AML-193 (cell line): ENCODE results near the gene IGF1R.
A peak's percentile ranks its signal among the peaks of the same experiment; 100 is the strongest.

ENCODE experiments used
- DNase-seq, 2 experiments: peaks; one replicate each; lab custom pipeline; 2025; lab: John Stamatoyannopoulos, UW

IGF1R gene

GRCh38 chr15:98796685-98797357 is 148.5 kb downstream of the IGF1R start:
- DNase-seq = no peak

DNA sequence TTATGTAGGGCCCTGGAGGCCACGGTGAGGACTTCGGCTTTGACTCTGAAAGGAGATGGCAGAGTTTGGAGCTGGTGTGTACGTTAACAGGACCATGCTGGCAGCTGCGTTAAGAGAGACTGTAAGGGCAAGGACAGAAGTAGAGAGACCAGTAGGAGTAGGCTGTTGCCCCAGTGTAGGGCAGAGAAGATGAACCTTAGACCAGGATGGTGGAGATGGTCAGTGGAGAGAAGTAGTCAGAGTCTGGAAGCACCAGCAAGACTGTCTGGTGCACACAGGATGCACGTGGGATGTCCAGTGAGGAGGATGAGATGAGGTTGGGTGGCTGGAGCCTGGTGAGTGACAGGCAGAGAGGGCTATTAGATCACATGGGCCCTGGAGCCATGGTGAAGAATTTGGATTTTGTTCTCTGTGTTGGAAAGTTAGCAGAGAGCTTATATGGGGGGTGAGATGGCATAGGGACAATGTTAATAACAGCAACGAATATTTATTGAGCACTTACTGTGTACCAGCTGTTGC is 150.1 kb downstream of the IGF1R start:
- DNase-seq = no peak

GRCh38 chr15:98799461-98800390 is 151.4 kb downstream of the IGF1R start:
- DNase-seq = no peak

GRCh38 chr15:98800437-98801233 is 152.3 kb downstream of the IGF1R start:
- peak; percentile 27 to 38 for DNase-seq

DNA sequence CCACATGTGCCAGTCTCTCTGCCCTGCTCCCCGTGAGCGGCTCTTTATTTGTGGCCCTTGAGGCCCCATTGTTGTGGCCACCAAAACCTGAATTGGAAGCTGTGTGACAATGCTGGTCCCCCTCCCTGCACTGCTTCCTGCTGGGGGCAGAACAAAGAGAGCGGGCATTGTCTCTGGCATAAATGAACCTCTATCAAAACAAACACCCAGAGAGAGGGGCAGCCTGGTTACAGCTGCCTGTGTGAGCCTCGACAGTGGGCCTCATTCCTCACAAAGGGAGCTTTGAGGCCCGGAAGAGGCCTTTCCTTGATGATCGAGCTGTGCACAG is 152.9 kb downstream of the IGF1R start:
- no peak for DNase-seq

GRCh38 chr15:98802187-98802586 is 153.8 kb downstream of the IGF1R start:
- no peak for DNase-seq

GRCh38 chr15:98803228-98804056 is 155.1 kb downstream of the IGF1R start:
- no peak for DNase-seq

- DNase-seq = no peak
These were observed 155.7 kb downstream of the IGF1R start for GRCh38 chr15:98804057-98804380.

- DNase-seq = no peak
These were observed 157.3 kb downstream of the IGF1R start for GRCh38 chr15:98805434-98806274.

DNA sequence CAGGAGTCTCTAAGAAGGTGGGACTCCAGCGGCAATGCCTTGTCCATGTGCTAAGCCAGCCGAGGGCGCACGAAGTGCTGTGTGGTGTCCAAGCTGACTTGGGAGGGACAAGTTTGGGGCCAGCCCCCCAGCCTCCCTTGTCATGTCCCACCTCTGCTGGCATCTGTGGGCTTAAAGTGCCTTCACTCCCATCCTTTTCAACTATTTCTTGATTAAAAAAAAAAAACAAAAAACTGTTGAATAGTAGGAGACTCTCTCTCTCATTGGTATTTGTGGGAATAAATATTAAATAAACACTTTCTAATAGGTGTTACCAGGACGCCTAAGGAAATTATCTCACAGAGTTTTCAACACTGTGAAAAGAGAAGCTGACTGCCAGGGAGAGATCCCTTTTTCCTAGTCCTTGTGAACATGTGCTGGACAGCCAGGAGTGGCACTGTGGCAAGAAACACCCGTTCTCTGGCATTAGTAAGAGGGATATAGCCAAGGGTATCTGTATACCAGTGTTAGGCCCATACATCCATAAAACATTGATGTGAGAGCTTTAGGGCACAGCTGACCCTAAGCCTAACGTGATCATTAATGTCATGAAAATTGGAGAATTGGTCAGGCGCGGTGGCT is 158.0 kb downstream of the IGF1R start:
- no peak for DNase-seq

GRCh38 chr15:98807262-98807661 is 158.9 kb downstream of the IGF1R start:
- no peak for DNase-seq

DNA sequence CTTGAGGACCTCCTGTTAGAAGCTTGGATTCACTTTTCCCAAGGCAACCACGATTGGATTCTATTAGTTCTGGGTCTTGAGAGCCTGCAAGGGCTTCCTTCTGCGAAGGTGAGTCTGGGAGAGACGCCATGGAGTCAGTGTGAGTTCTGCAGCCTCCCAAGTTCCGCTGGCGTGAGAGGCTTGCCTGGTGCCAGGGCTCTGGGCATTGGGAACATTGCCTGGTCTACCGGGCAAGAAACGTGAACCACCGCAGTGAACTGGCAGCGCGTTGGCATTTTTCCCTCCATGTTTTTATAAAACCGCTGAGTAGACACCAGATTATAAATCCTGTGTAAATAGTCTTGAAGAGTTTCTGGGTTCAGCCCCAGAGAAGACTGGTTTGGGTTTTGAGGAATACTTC is 160.9 kb downstream of the IGF1R start:
- DNase-seq = no peak

DNA sequence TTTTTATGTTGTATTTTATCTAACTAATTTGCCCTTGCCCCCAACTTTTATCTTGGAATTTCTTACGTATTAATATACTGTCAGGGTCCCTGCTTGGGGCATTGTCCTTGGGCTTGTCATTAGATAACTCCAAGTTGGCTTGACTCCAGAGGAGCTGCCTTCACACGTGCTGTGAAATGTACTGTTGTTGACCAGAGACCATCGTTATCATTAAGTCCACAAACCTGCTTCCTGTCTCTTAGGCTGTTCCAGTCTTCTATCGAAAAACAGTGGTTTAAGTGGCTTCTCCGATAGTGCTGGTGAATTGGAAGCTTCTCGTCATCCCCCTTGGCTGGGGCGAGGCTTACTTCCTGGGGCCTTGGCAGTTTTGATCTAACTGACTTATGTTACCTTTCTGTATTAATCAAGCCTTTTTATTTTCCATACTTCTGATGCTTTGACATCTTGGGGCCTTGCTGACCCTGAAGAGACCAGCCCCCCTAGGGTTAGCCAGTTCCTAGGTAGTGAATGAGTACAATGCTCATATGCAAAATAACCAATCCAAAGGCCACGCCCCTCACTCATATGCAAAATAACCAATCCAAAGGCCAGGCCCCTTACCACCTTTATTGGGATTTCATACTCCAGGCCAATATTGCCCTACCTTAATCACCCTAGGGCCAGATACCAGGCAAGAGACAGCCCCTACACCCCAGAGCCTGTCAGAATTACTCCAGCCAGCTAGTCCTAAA is 164.5 kb downstream of the IGF1R start:
- DNase-seq = no peak

GRCh38 chr15:98813951-98814350 is 165.6 kb downstream of the IGF1R start:
- DNase-seq = peak; percentile 48 to 51

- no peak for DNase-seq
These were observed 166.9 kb downstream of the IGF1R start for GRCh38 chr15:98815207-98815606.

- DNase-seq = no peak
These were observed 169.4 kb downstream of the IGF1R start for GRCh38 chr15:98817745-98818144.

DNA sequence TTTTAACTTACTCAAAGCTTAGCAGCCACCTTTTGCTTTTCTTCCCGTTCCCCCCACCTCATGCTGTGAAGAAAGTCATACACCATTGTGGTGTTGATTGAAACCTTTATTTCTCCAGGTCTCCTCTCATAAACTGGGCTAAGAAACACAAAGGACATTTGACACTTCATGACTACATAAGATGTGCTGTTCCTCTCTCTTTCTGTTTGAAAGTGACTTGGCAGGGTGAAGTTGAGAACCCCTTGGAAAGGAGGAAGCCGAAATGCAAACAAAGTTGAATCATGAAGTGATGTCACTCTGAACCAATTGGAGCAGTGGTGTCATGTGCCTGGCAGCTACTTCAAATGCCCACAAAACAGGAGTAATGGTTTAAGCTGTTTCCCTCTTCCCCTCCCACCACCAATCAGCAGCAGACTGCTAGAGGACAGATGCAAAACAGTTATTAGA is 174.7 kb downstream of the IGF1R start:
- DNase-seq = peak in 1 of 2 experiments; percentile 8

DNA sequence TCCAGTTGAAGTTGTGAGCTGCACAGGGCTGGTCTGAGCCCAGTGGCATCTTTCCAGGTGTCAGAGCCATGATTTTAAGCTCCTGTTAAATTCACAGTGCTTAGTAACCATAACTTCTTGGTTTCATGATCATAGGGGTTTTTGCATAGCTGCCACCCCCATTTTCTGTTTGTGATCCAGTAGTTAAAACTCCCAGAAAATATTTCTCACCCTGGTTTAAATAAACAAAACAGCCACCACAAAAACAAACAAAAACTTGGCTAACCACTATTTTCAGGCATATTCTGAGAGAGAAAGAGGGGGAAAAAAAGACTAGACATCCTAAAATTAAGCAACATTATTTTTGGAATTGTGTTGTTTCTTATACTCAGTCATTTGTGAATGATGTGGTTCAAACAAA is 175.3 kb downstream of the IGF1R start:
- DNase-seq = no peak

- DNase-seq = no peak
These were observed 176.3 kb downstream of the IGF1R start for GRCh38 chr15:98824595-98824994.
